HT1080 (cell line): ENCODE measurements around the gene ZNF722. TPM values are rescaled to one million over a fixed set of nuclear protein-coding genes. Genes with fewer than 3 reads are reported as not detected.
"Not testable (repeated sequence)": the region's sequence is repeated elsewhere in the genome, so short reads cannot be mapped to it uniquely, and the experiment has no call there.

Experiments used
- DNase-seq: peaks from one replicate; pipeline ENCODE4 v3.0.0-alpha.2; 2015; ENCODE audit warnings: low read depth
- polyA plus RNA-seq, 2 experiments: library from polyadenylated mRNA; depleted of rRNA; stranded (reverse); fragments of >200 nt; gene quantifications; 2 replicates each; pipeline ENCODE4 v1.2.3, GENCODE V29; 2015
- small RNA-seq: library from RNA; depleted of rRNA; stranded (forward); fragments of <200 nt; gene quantifications from one replicate; pipeline ENCODE3, GENCODE V24; 2014
- total RNA-seq: library from RNA; depleted of rRNA; stranded (reverse); fragments of >200 nt; shearing (Covaris generic); gene quantifications from 2 replicates; pipeline ENCODE4 v1.2.3, GENCODE V29; 2014; rRNA removed

ZNF722 gene
- total RNA-seq, result not detected in 2 replicates
- not detected in 2 replicates for polyA plus RNA-seq (2015; cell fraction: cytosol; rRNA removed)
- not detected in 2 replicates for polyA plus RNA-seq (2015; cell fraction: nucleus; rRNA removed)

DNA sequence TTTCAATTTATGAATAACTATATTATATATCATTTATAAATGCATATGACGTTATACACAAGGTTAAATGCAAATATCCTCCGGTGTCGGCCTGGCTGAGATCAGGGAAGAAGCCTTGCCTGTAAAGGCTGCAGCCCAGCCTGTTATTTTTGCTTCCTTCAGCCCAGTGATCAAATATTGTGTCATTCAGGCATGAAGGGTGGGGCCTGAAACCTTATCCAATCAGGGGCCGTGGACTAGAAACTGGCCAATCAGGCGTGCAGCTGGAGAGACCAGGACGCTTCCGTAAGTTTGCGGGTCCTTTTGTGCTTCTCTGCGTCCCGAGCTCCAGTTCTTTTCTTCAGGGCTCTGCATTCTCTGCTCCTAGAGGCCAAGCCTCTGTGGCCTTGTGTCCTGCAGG lies at the start of gene ZNF722:
TSS of gene ZNF722 (plus strand) at position 301 of the 400 bp plus-strand sequence. CDS start 113 bp downstream, outside the sequence.
- DNase-seq, result no peak

GRCh38 chr7:63953181-63953580 lies 45.5 kb upstream of the ZNF722 start:
- no peak for DNase-seq

- DNase-seq, result no peak
Observed at GRCh38 chr7:63968629-63969028, 30.0 kb upstream of the ZNF722 start.

GRCh38 chr7:64015496-64015895 lies 16.8 kb downstream of the ZNF722 start:
- DNase-seq, result not testable (repeated sequence)

GRCh38 chr7:64035388-64035787 lies 36.7 kb downstream of the ZNF722 start:
- no peak for DNase-seq

GRCh38 chr7:64037095-64037494 lies 38.4 kb downstream of the ZNF722 start:
- no peak for DNase-seq

GRCh38 chr7:64045301-64046040 lies 46.8 kb downstream of the ZNF722 start, which contains the start of gene ZNF727:
TSS of gene ZNF727 (plus strand) at chr7:64045434. CDS start at chr7:64045622, 188 bp downstream.
- no peak for DNase-seq

- no peak for DNase-seq
Observed at GRCh38 chr7:64046041-64046389, 47.4 kb downstream of the ZNF722 start.

Small RNAs within 50 kb of the gene (small RNA-seq; reads per million reads assigned to genes)
- gene AC092634.1, result not detected
- gene AC092634.7, result not detected
- not detected for gene VN1R36P

Other genes starting within 250 kb of the ZNF722 start
- not detected in 2 replicates for gene ZNF727, start 46.6 kb downstream of the ZNF722 start, total RNA-seq
- not detected in 2 replicates for gene ZNF735, start 208.4 kb downstream of the ZNF722 start, total RNA-seq
- not detected in 2 replicates for gene ZNF679, start 229.6 kb downstream of the ZNF722 start, total RNA-seq